ENCODE measurements around the gene RHBDL2.

The RHBDL2 gene

DNA sequence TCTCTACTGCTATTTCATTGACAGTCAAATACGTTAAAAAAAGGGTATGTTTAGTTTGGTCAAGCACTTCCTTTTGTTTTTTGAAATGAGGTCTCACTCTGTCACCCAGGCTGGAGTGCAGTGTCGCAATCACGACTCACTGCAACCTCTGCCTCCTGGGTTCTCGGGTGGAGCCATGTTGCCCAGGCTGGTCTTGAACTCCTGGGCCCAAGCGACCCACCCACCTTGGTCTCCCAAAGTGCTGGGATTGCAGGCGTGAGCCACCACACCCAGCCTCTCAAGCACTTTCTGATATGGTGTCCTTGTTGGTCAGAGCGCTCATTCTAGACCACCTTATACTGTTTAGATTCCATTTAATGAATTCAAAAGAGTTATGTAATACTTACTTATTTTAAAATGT lies 20.9 kb upstream of the RHBDL2 start:
- H3K27ac ChIP-seq (ENCODE audit: low read depth, low read length, severe bottlenecking) = no peak overlapping the region
- H3K36me3 ChIP-seq (ENCODE audit: control insufficient read depth, insufficient read depth, low read length) = no peaks in the 10 kb centered on the region
- WGBS, 2 experiments (ENCODE audit: insufficient coverage in 2 of 2) = 82 to 83% methylated on average over 3 to 6 of the region's 7 CpGs

DNA sequence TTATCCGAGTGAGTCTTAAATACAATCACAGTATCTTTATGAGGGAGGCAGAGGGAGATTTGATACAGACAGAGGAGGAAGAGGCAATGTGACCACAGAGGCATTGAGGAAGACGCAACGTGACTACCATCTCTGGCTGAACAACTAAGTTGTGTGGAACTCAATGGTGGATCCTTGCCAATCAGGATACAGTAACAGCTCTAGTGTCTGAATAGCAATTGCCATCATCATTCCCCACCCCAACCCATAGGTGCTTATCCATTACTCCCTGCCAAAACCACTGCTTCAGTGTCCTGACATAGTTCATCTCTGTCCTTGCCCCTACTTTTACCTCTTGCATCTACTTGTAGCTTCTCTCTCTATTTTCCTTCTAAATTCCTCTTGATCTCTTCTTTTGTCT lies 20.5 kb upstream of the RHBDL2 start:
- WGBS, 2 experiments (ENCODE audit: insufficient coverage in 2 of 2) = 96 to 100% methylated on average over 2 to 3 of the region's 3 CpGs
- H3K36me3 ChIP-seq (ENCODE audit: control insufficient read depth, insufficient read depth, low read length) = no peaks in the 10 kb centered on the region
- no peaks in the 10 kb centered on the region for H3K9me3 ChIP-seq (ENCODE audit: control insufficient read depth, low read length)
- H3K27ac ChIP-seq (ENCODE audit: low read depth, low read length, severe bottlenecking) = no peak overlapping the region
- H3K4me1 ChIP-seq (ENCODE audit: control insufficient read depth, insufficient read depth, low read length, poor library complexity, severe bottlenecking) = peaks cover 3% of the 10 kb centered on the region
- H3K4me3 ChIP-seq (ENCODE audit: extremely low read depth, insufficient read depth, low read length, poor library complexity, severe bottlenecking) = no peak overlapping the region

More for the DNA sequence above, 20.9 kb upstream of the RHBDL2 start:
- Histone ChIP-seq H3K4me1 (ENCODE audit: control insufficient read depth, insufficient read depth, low read length, poor library complexity, severe bottlenecking) (peaks cover 3% of the 10 kb centered on the region), H3K4me3 (ENCODE audit: extremely low read depth, insufficient read depth, low read length, poor library complexity, severe bottlenecking) (no peak overlapping the region), H3K9me3 (ENCODE audit: control insufficient read depth, low read length) (no peaks in the 10 kb centered on the region)

DNA sequence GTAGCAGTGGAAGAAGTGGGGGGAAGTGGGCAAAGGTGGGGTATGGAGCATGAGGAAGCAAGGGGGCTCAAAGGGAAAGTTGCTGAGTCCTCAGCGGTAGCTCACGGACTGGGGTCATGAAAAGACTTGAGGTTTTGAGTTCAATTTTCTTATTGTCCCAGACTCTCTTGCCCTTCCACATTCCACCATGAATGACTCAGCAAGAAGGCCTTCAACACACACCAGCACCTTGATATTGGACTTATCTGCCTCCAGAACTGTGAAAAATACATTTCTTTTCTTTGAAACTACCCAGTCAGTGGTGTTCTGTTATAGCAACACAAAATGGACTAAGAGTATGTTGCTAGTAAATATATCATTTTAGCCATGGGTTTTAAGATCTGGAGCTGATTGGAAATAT lies 17.3 kb upstream of the RHBDL2 start:
- H3K36me3 ChIP-seq (ENCODE audit: control insufficient read depth, insufficient read depth, low read length) = no peaks in the 10 kb centered on the region
- no peaks in the 10 kb centered on the region for H3K9me3 ChIP-seq (ENCODE audit: control insufficient read depth, low read length)
- no peak overlapping the region for H3K27ac ChIP-seq (ENCODE audit: low read depth, low read length, severe bottlenecking)
- peaks cover 3% of the 10 kb centered on the region for H3K4me1 ChIP-seq (ENCODE audit: control insufficient read depth, insufficient read depth, low read length, poor library complexity, severe bottlenecking)
- WGBS, 2 experiments (ENCODE audit: insufficient coverage in 2 of 2) = 80 to 100% methylated on average over 1 to 2 of the region's 2 CpGs
- H3K4me3 ChIP-seq (ENCODE audit: extremely low read depth, insufficient read depth, low read length, poor library complexity, severe bottlenecking) = no peak overlapping the region

DNA sequence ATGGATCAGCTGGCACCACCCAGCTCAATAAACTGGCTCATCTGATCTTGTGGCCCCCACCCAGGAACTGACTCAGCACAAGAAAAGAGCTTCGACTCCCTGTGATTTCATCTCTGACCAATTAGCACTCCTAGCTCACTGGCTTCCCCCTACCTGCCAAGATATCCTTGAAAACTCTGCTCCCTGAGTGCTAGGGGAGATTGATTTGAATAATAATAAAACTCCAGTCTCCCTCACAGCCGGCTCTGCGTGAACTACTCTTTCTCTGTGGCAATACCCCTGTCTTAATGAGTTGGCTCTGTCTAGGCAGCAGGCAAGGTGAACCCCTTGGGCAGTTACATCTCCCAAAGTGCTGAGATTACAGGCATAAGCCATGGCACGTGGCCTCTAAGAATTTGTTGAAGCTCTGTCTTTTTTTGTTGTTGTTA lies 11.8 kb upstream of the RHBDL2 start:
- Histone ChIP-seq H3K4me3 (ENCODE audit: extremely low read depth, insufficient read depth, low read length, poor library complexity, severe bottlenecking) (no peak overlapping the region), H3K9me3 (ENCODE audit: control insufficient read depth, low read length) (no peaks in the 10 kb centered on the region), H3K36me3 (ENCODE audit: control insufficient read depth, insufficient read depth, low read length) (no peaks in the 10 kb centered on the region), H3K27ac (ENCODE audit: low read depth, low read length, severe bottlenecking) (no peak overlapping the region), H3K4me1 (ENCODE audit: control insufficient read depth, insufficient read depth, low read length, poor library complexity, severe bottlenecking) (no peaks in the 10 kb centered on the region)
- 14 to 27% methylated on average over 3 of the region's 4 CpGs for WGBS, 2 experiments (ENCODE audit: insufficient coverage in 2 of 2)

DNA sequence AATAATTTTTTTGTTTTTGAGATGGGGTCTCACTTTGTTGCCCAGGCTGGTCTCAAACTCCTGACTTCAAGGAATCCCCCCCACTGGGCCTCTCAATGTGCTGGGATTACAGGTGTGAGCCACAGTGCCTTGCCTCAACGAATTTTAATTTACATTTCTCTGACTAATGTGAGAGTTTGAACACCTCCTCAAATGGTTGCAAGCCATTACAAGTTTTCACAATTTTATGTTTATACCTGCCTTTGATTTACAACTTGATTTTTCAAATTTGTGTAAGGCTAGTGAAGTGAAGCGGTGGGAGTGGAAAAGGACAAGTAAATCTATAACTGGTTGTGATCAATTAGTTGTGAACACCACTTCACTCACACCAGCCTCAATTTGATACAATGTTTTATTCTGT lies 8.9 kb upstream of the RHBDL2 start:
- no CpG with 5 or more reads among the region's 2 CpGs for WGBS, 2 experiments (ENCODE audit: insufficient coverage in 2 of 2)

DNA sequence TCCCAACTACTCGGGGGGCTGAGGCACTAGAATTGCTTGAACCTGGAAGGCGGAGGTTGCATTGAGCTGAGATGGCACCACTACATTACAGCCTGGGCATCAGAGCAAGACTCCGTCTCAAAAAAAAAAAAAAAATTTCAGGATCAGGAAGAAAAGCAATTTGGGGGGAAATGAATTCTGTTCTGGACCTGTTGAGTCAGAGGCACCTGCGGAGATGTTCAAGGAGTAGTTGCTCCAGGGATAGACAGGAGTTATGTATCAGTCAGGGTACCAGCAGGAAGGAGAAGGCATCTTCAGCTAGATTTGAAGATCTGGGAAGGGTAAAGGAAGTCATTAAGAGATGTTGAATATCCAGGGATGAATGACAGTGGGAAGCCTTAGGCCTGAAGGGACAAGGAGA lies 2.9 kb upstream of the RHBDL2 start:
- 90 to 97% methylated on average over 4 of the region's 4 CpGs for WGBS, 2 experiments (ENCODE audit: insufficient coverage in 2 of 2)
- Histone ChIP-seq H3K36me3 (ENCODE audit: control insufficient read depth, insufficient read depth, low read length) (no peaks in the 10 kb centered on the region), H3K4me3 (ENCODE audit: extremely low read depth, insufficient read depth, low read length, poor library complexity, severe bottlenecking) (no peak overlapping the region), H3K9me3 (ENCODE audit: control insufficient read depth, low read length) (no peaks in the 10 kb centered on the region), H3K4me1 (ENCODE audit: control insufficient read depth, insufficient read depth, low read length, poor library complexity, severe bottlenecking) (no peaks in the 10 kb centered on the region), H3K27ac (ENCODE audit: low read depth, low read length, severe bottlenecking) (no peak overlapping the region)

More for the DNA sequence above, 8.9 kb upstream of the RHBDL2 start:
- Histone ChIP-seq H3K9me3 (ENCODE audit: control insufficient read depth, low read length) (no peaks in the 10 kb centered on the region), H3K4me1 (ENCODE audit: control insufficient read depth, insufficient read depth, low read length, poor library complexity, severe bottlenecking) (no peaks in the 10 kb centered on the region), H3K4me3 (ENCODE audit: extremely low read depth, insufficient read depth, low read length, poor library complexity, severe bottlenecking) (no peak overlapping the region), H3K27ac (ENCODE audit: low read depth, low read length, severe bottlenecking) (no peak overlapping the region), H3K36me3 (ENCODE audit: control insufficient read depth, insufficient read depth, low read length) (no peaks in the 10 kb centered on the region)

DNA sequence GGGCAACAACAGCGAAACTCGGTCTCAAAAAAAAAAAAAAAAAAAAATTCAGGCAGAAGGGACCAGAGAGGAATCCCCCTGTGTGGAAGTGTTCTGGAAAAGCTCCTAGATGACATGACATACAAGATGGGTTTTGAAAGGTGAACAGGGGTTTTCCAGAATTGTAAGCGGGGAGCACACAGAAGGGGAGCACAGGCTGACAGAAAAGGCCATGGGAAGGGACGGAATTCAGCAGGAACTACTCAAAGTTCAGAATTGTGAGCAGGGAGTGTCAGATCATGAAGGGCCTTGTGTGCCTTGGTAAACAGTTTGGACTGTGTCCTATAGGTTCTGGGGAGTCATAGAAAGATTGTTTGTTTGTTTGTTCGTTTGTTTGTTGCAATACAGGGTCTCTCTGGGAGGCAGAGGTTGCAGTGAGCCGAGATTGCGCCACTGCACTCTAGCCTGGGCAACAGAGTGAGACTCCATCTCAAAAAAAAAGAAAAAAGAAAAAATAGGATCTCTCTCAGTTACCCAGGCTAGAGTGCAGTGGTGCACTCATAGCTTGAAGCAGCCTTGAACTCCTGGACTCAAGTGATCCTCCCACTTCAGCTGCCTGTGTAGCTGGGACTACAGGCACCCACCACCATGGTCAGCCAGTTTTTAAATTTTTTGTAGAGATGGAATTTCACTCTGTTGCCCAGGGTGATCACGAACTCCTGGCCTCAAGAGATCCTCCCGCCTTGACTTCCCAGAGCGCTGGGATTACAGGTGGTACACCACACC lies 1.2 kb upstream of the RHBDL2 start:
- WGBS, 2 experiments (ENCODE audit: insufficient coverage in 2 of 2) = 97 to 100% methylated on average over 6 of the region's 10 CpGs

DNA sequence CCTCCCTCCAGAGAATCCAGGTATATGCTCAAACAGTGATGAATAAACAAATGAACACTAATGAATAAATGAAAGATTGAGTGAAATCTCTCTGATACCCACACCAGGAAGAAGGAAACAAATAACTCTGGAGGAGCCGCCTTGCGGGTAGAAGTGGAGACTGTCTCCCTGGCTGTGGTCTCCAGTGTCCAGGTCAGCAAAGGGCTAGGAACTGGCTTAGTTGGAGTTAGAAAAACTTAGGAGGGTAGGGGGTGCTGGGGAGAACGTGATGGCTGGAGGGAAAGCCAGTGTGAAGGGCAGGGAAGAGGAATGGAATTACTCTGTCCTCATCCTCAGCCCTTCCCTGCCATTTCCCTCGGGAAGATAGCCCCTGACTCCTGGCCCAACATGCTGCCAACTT lies 537 bp downstream of the RHBDL2 start:
- WGBS, 2 experiments (ENCODE audit: insufficient coverage in 2 of 2) = 86 to 90% methylated on average over 3 of the region's 4 CpGs
- Histone ChIP-seq H3K27ac (ENCODE audit: low read depth, low read length, severe bottlenecking) (no peak overlapping the region), H3K9me3 (ENCODE audit: control insufficient read depth, low read length) (no peaks in the 10 kb centered on the region), H3K36me3 (ENCODE audit: control insufficient read depth, insufficient read depth, low read length) (no peaks in the 10 kb centered on the region), H3K4me1 (ENCODE audit: control insufficient read depth, insufficient read depth, low read length, poor library complexity, severe bottlenecking) (no peaks in the 10 kb centered on the region), H3K4me3 (ENCODE audit: extremely low read depth, insufficient read depth, low read length, poor library complexity, severe bottlenecking) (no peak overlapping the region)

More for the DNA sequence above, 1.2 kb upstream of the RHBDL2 start:
- H3K4me1 ChIP-seq (ENCODE audit: control insufficient read depth, insufficient read depth, low read length, poor library complexity, severe bottlenecking) = no peaks in the 10 kb centered on the region
- no peaks in the 10 kb centered on the region for H3K36me3 ChIP-seq (ENCODE audit: control insufficient read depth, insufficient read depth, low read length)
- no peak overlapping the region for H3K4me3 ChIP-seq (ENCODE audit: extremely low read depth, insufficient read depth, low read length, poor library complexity, severe bottlenecking)
- H3K9me3 ChIP-seq (ENCODE audit: control insufficient read depth, low read length) = no peaks in the 10 kb centered on the region
- H3K27ac ChIP-seq (ENCODE audit: low read depth, low read length, severe bottlenecking) = no peak overlapping the region

DNA sequence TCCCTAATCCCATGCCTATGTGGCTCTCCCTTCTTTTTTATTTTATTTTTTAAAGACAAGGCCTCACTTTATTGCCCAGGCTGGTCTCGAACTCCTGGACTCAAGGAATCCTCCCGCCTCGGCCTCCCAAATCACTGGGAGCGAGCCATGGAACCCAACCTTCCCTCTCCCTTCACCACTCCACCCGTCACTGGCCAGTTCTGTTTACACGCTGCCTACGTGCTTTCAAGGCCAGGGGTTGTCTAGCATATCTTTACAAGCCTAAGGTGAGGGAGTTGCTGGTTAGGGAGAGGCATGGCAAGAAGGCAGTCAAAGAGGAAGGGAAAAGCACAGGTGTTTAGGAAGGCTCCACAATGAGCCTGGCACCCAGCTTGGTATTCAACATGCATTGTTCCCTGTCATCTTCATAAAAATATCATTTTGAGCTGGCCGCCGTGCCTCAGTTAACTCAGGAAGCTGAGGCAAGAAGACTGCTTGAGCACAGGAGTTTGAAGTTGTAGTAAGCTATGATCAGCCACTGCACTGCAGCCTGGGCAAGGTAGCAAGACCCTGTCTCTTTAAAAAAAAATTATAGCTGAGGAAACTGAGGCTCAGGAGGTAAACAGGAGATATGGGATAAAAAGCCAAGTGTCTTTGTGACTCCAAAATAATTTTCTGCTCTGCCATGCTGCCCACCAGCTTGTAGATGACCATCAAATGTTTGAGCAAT lies 1.1 kb downstream of the RHBDL2 start:
- 87 to 89% methylated on average over 4 to 8 of the region's 9 CpGs for WGBS, 2 experiments (ENCODE audit: insufficient coverage in 2 of 2)
- no peak overlapping the region for H3K4me3 ChIP-seq (ENCODE audit: extremely low read depth, insufficient read depth, low read length, poor library complexity, severe bottlenecking)
- H3K4me1 ChIP-seq (ENCODE audit: control insufficient read depth, insufficient read depth, low read length, poor library complexity, severe bottlenecking) = no peaks in the 10 kb centered on the region
- no peaks in the 10 kb centered on the region for H3K36me3 ChIP-seq (ENCODE audit: control insufficient read depth, insufficient read depth, low read length)
- no peak overlapping the region for H3K27ac ChIP-seq (ENCODE audit: low read depth, low read length, severe bottlenecking)
- no peaks in the 10 kb centered on the region for H3K9me3 ChIP-seq (ENCODE audit: control insufficient read depth, low read length)

DNA sequence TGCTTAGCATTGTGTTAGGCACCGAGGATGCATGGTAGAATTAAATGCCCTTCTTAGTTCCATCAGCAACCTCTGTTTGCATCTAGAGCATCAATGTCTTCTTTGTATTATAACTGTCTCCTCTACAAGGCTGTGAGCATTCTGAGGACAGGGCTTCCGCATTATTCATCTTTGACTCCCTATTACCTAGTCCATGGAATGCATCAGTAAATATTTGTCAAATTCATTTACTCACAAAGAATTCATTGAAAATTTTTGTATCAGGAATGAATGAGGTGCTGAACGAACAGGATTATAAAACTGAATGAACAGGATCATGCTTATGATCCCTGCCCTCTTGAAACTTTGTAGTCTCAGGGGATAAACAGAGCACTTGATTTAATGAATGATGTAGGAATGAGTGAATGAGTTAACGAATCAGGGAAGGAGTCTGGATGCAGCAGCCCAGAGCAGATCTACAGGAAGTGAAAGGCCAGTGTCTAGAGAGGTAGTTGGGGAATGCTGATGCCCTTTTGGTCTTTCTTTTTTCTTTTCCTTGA lies 2.8 kb downstream of the RHBDL2 start:
- Histone ChIP-seq H3K4me3 (ENCODE audit: extremely low read depth, insufficient read depth, low read length, poor library complexity, severe bottlenecking) (no peak overlapping the region), H3K4me1 (ENCODE audit: control insufficient read depth, insufficient read depth, low read length, poor library complexity, severe bottlenecking) (no peaks in the 10 kb centered on the region), H3K9me3 (ENCODE audit: control insufficient read depth, low read length) (no peaks in the 10 kb centered on the region), H3K36me3 (ENCODE audit: control insufficient read depth, insufficient read depth, low read length) (no peaks in the 10 kb centered on the region), H3K27ac (ENCODE audit: low read depth, low read length, severe bottlenecking) (no peak overlapping the region)
- 85 to 86% methylated on average over 3 of the region's 4 CpGs for WGBS, 2 experiments (ENCODE audit: insufficient coverage in 2 of 2)

DNA sequence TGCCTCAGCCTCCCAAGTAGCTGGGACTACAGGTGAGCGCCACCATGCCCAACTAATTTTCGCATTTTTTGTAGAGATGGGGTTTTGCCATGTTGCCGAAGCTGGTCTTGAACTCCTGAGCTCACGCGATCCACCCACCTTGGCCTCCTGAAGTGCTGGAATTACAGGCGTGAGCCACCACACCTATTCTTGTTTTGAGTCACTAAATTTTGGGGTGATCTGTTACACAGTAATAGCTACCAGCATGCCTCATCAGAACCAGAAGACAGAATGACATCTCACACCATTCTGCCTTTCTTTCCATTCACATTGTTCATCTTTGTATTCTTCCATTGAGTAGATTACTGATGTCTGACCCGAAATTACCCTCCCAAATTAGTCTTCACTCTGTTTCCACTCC lies 9.1 kb downstream of the RHBDL2 start:
- Histone ChIP-seq H3K27ac (ENCODE audit: low read depth, low read length, severe bottlenecking) (no peak overlapping the region), H3K9me3 (ENCODE audit: control insufficient read depth, low read length) (no peaks in the 10 kb centered on the region), H3K4me3 (ENCODE audit: extremely low read depth, insufficient read depth, low read length, poor library complexity, severe bottlenecking) (no peak overlapping the region), H3K36me3 (ENCODE audit: control insufficient read depth, insufficient read depth, low read length) (no peaks in the 10 kb centered on the region), H3K4me1 (ENCODE audit: control insufficient read depth, insufficient read depth, low read length, poor library complexity, severe bottlenecking) (peaks cover 3% of the 10 kb centered on the region)
- WGBS, 2 experiments (ENCODE audit: insufficient coverage in 2 of 2) = 90 to 100% methylated on average over 3 to 4 of the region's 7 CpGs

Measured in mesodermal cell (in vitro differentiated cells).